ENCODE measurements around the gene SNX17. TPM values are rescaled to one million over a fixed set of nuclear protein-coding genes. Genes with fewer than 3 reads are reported as not detected.

The SNX17 gene
- total RNA-seq, 1 experiment from 2014 or later, result 108 TPM

- BruUV-seq (replicated peaks), result no TSS peak
Observed at GRCh38 chr2:27356382-27357181, 13.8 kb upstream of the SNX17 start, which contains the start of gene GTF3C2. Gene GTF3C2 (minus strand): TSS chr2:27356764. CDS start chr2:27343554, 13,210 bp downstream.

GRCh38 chr2:27362678-27363420 is 7.6 kb upstream of the SNX17 start:
- TF ChIP-seq, protein P1, sequence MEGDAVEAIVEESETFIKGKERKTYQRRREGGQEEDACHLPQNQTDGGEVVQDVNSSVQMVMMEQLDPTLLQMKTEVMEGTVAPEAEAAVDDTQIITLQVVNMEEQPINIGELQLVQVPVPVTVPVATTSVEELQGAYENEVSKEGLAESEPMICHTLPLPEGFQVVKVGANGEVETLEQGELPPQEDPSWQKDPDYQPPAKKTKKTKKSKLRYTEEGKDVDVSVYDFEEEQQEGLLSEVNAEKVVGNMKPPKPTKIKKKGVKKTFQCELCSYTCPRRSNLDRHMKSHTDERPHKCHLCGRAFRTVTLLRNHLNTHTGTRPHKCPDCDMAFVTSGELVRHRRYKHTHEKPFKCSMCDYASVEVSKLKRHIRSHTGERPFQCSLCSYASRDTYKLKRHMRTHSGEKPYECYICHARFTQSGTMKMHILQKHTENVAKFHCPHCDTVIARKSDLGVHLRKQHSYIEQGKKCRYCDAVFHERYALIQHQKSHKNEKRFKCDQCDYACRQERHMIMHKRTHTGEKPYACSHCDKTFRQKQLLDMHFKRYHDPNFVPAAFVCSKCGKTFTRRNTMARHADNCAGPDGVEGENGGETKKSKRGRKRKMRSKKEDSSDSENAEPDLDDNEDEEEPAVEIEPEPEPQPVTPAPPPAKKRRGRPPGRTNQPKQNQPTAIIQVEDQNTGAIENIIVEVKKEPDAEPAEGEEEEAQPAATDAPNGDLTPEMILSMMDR (IDR thresholded peaks at IDR 0.05; ENCODE audit: insufficient read depth in 1 of 2, low read depth in 1 of 2, low read length in 1 of 2, severe bottlenecking in 1 of 2, unreplicated experiment in 1 of 2), result no peak
- BruUV-seq (replicated peaks), result no TSS peak
- H3K4me3 ChIP-seq (ENCODE audit: low read depth, low read length), result no peak overlapping the region
- intact Hi-C loops (cut with micrococcal nuclease; ENCODE audit: unreplicated experiment), result no loop called here
- Mint-ChIP-seq H3K4me3 (ENCODE audit: unreplicated experiment) (no peak overlapping the region), H3K27me3 (ENCODE audit: insufficient read depth, unreplicated experiment) (no peaks in the 10 kb centered on the region), H3K27ac (ENCODE audit: unreplicated experiment) (no peak overlapping the region), H3K36me3 (ENCODE audit: insufficient read depth, unreplicated experiment) (peaks cover 62% of the 10 kb centered on the region), H3K4me1 (ENCODE audit: low read depth, unreplicated experiment) (no peaks in the 10 kb centered on the region), H3K9me3 (ENCODE audit: unreplicated experiment) (no peaks in the 10 kb centered on the region)
- DNase-seq, result no peak
- ChIA-PET CTCF (interaction anchor here (0.5 kb wide), 1 partner anchor 10 kb away, joined by 3 read pairs; no protein-coding TSS in a partner anchor), POLR2A (no interaction called here)
- peaks cover 4% of the 10 kb centered on the region for H3K36me3 ChIP-seq (ENCODE audit: control insufficient read depth, insufficient read depth, low read length)
- no peaks in the 10 kb centered on the region for H3K27me3 ChIP-seq (replicated peaks; ENCODE audit: control insufficient read depth, insufficient read depth, low read length)
- H3K9me3 ChIP-seq, result no peaks in the 10 kb centered on the region
- no peaks in the 10 kb centered on the region for H3K4me1 ChIP-seq

More at GRCh38 chr2:27356382-27357181, 13.8 kb upstream of the SNX17 start, which contains the start of gene GTF3C2:
- TF ChIP-seq, protein P1 (IDR thresholded peaks at IDR 0.05; ENCODE audit: insufficient read depth in 1 of 2, low read depth in 1 of 2, low read length in 1 of 2, severe bottlenecking in 1 of 2, unreplicated experiment in 1 of 2), result no peak
- Mint-ChIP-seq H3K36me3 (ENCODE audit: insufficient read depth, unreplicated experiment) (peaks cover 31% of the 10 kb centered on the region), H3K4me3 (ENCODE audit: unreplicated experiment) (peak within 1 kb of the TSS; percentile 92), H3K27ac (ENCODE audit: unreplicated experiment) (peak within 1 kb of the TSS; percentile 98), H3K27me3 (ENCODE audit: insufficient read depth, unreplicated experiment) (no peaks in the 10 kb centered on the region), H3K9me3 (ENCODE audit: unreplicated experiment) (no peaks in the 10 kb centered on the region), H3K4me1 (ENCODE audit: low read depth, unreplicated experiment) (peaks cover 8% of the 10 kb centered on the region)
- H3K27me3 ChIP-seq (replicated peaks; ENCODE audit: control insufficient read depth, insufficient read depth, low read length), result no peaks in the 10 kb centered on the region
- intact Hi-C loops (cut with micrococcal nuclease; ENCODE audit: unreplicated experiment), result loop anchor here (1.0 to 2.0 kb wide), 3 partner anchors 14 to 144 kb away; partner anchors contain the start of genes ATRAID, EIF2B4, SLC5A6 and SNX17
- POLR2A ChIA-PET, result interaction anchor here (0.6 to 1.8 kb wide), 11 partner anchors 9 to 1018 kb away, joined by 3 to 8 read pairs (median 4); partner anchors contain the start of genes EIF2B4, NRBP1, SNX17 and ZNF513
- H3K9me3 ChIP-seq, result no peaks in the 10 kb centered on the region
- CTCF ChIA-PET, result interaction anchor here (0.8 to 1.9 kb wide), 3 partner anchors 13 to 72 kb away, joined by 5 to 12 read pairs (median 6); partner anchors contain the start of genes MPV17 and NRBP1
- peak; percentile 99 for DNase-seq
- peaks cover 24% of the 10 kb centered on the region for H3K4me1 ChIP-seq
- peak within 1 kb of the TSS; percentile 60 for H3K4me3 ChIP-seq (ENCODE audit: low read depth, low read length)
- no peaks in the 10 kb centered on the region for H3K36me3 ChIP-seq (ENCODE audit: control insufficient read depth, insufficient read depth, low read length)

DNA sequence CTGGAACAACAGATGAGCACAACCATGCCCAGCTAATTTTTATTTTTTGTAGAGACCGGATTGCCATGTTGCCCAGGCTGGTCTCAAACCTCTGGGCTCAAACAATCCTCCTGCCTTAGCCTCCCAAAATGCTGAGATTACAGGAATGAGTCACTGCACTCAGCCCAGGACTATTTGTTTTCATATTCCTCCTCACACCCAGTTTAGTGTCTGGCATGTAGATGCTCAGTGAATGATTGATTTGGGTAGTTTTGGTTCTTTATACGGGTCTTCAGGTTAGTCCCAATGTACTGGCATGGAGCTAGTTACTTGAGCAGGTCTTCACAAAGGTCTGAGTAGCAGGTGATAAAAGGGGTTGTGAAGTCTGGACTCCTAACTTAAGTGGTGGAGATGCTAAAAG is 6.5 kb upstream of the SNX17 start:
- Mint-ChIP-seq H3K27ac (ENCODE audit: unreplicated experiment) (no peak overlapping the region), H3K36me3 (ENCODE audit: insufficient read depth, unreplicated experiment) (peaks cover 59% of the 10 kb centered on the region), H3K9me3 (ENCODE audit: unreplicated experiment) (no peaks in the 10 kb centered on the region), H3K27me3 (ENCODE audit: insufficient read depth, unreplicated experiment) (no peaks in the 10 kb centered on the region), H3K4me3 (ENCODE audit: unreplicated experiment) (no peak overlapping the region), H3K4me1 (ENCODE audit: low read depth, unreplicated experiment) (peaks cover 7% of the 10 kb centered on the region)
- no peaks in the 10 kb centered on the region for H3K9me3 ChIP-seq
- CTCF ChIA-PET, result no interaction called here
- intact Hi-C loops (cut with micrococcal nuclease; ENCODE audit: unreplicated experiment), result no loop called here
- TF ChIP-seq, protein P1 (IDR thresholded peaks at IDR 0.05; ENCODE audit: insufficient read depth in 1 of 2, low read depth in 1 of 2, low read length in 1 of 2, severe bottlenecking in 1 of 2, unreplicated experiment in 1 of 2), result no peak
- no TSS peak for BruUV-seq (replicated peaks)
- no peak overlapping the region for H3K4me3 ChIP-seq (ENCODE audit: low read depth, low read length)
- H3K4me1 ChIP-seq, result no peaks in the 10 kb centered on the region
- DNase-seq, result no peak
- no peaks in the 10 kb centered on the region for H3K27me3 ChIP-seq (replicated peaks; ENCODE audit: control insufficient read depth, insufficient read depth, low read length)
- H3K36me3 ChIP-seq (ENCODE audit: control insufficient read depth, insufficient read depth, low read length), result peaks cover 4% of the 10 kb centered on the region
- POLR2A ChIA-PET, result no interaction called here

Measured in Caco-2 (cell line).